HG03066 (cell line): ENCODE measurements around the gene MAD2L1.

Experiments used
- ATAC-seq: cut with Tn5 transposase; IDR thresholded peaks from one replicate; pipeline ENCODE4 v1.9.1; 2021; ENCODE audit warnings: low read depth; ENCODE audit not compliant: unreplicated experiment

Gene MAD2L1

DNA sequence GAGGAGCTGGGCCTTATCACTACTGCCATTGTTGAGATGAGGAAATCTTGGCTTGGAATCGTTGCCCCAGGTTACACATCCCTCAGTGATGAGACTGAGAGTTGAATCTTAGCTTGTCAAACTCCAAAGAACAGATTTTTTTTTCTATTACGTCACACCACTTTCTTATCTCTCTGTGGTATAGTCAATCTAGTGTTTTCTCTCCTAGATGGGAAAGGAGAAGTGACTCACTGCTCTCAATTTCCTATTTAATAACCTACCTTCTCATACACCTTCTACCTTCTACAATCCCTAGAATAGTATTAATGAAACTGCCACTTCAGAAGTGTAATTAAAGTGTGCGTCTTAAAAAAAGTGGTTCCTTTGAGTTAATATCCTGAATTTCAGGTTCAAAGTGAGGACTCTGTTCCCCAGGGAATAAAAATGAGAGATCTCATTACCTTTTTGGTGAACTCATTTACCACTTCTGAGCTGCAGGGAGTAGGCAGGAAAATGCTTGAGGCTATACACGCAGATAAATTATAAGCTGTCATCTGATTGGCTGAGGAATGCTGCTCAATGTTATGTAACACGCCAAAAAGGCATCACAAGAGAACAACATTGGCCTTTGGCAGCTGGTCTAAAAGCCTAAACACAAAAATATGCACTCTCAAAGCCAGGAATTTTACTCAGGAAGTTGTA is 59.3 kb downstream of the MAD2L1 start:
- ATAC-seq, result no peak
